B cell (primary cell): ENCODE data around the gene SYTL4.

Experiments used
- EZH2 ChIP-seq: IDR thresholded peaks from 2 replicates; pipeline ENCODE4 v1.6.1; 2012; ENCODE audit warnings: borderline replicate concordance, low read depth, mild to moderate bottlenecking, moderate library complexity, low read length; ENCODE audit not compliant: insufficient read depth, poor library complexity, severe bottlenecking
- TF ChIP-seq, protein P1 (sequence below): fragments of 200-600 bp; IDR thresholded peaks from one replicate; pipeline ENCODE4 v1.8.0; 2022; ENCODE audit warnings: antibody characterized with exemption, mild to moderate bottlenecking

DNA sequence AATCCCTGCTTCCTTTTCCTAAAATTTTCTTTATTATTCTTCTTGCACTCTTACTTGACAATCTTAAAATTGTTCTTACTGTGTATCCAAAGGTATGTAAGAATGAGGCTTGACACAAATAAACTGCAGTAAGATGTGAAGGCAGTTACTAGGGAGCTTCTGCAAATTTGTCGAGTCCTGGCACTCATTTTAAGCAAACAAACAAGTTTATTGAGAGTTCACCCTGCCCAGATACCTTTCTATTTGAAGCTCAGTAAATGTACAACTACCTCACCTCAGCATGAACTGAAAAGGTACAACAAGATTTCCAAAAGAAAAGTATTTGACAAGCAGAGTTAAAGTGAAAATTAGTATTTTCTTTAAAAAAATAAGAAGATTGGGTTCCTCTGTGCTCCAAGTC is 13.3 kb upstream of the SYTL4 start:
- TF ChIP-seq, protein P1, sequence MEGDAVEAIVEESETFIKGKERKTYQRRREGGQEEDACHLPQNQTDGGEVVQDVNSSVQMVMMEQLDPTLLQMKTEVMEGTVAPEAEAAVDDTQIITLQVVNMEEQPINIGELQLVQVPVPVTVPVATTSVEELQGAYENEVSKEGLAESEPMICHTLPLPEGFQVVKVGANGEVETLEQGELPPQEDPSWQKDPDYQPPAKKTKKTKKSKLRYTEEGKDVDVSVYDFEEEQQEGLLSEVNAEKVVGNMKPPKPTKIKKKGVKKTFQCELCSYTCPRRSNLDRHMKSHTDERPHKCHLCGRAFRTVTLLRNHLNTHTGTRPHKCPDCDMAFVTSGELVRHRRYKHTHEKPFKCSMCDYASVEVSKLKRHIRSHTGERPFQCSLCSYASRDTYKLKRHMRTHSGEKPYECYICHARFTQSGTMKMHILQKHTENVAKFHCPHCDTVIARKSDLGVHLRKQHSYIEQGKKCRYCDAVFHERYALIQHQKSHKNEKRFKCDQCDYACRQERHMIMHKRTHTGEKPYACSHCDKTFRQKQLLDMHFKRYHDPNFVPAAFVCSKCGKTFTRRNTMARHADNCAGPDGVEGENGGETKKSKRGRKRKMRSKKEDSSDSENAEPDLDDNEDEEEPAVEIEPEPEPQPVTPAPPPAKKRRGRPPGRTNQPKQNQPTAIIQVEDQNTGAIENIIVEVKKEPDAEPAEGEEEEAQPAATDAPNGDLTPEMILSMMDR = no peak
- no peak for TF ChIP-seq EZH2
